ENCODE measurements around the gene B4GALT3.

B4GALT3 gene

GRCh38 chr1:161185732-161186311, 8.5 kb upstream of the B4GALT3 start:
- H3K27ac Mint-ChIP-seq, result peak overlapping the region; percentile 92
- ATAC-seq (replicated peaks), result peak; percentile 85 to 86
- no peaks in the 10 kb centered on the region for H3K9me3 Mint-ChIP-seq
- no peak for DNase-seq
- H3K27me3 Mint-ChIP-seq, result no peaks in the 10 kb centered on the region
- no peaks in the 10 kb centered on the region for H3K36me3 Mint-ChIP-seq
- peak overlapping the region; percentile 3 to 50 for H3K4me3 Mint-ChIP-seq
- peaks cover 42 to 79% of the 10 kb centered on the region in 2 donors for H3K4me1 Mint-ChIP-seq

- DNase-seq, result peak; percentile 56
- H3K27ac Mint-ChIP-seq, result peak overlapping the region; percentile 92
- peak; percentile 62 to 66 for ATAC-seq (replicated peaks)
- no peaks in the 10 kb centered on the region for H3K9me3 Mint-ChIP-seq
- H3K4me1 Mint-ChIP-seq, result peaks cover 46 to 84% of the 10 kb centered on the region in 2 donors
- peak overlapping the region; percentile 50 to 54 for H3K4me3 Mint-ChIP-seq
- no peaks in the 10 kb centered on the region for H3K36me3 Mint-ChIP-seq
- no peaks in the 10 kb centered on the region for H3K27me3 Mint-ChIP-seq
These were observed 8.0 kb upstream of the B4GALT3 start for GRCh38 chr1:161185282-161185682.

- Mint-ChIP-seq H3K27me3 (no peaks in the 10 kb centered on the region), H3K36me3 (no peaks in the 10 kb centered on the region), H3K27ac (peak overlapping the region; percentile 81), H3K4me1 (peaks cover 41 to 74% of the 10 kb centered on the region in 2 donors), H3K9me3 (no peaks in the 10 kb centered on the region), H3K4me3 (no peak overlapping the region)
- DNase-seq, result no peak
- ATAC-seq (replicated peaks), result peak; percentile 21 to 40
These were observed 4.9 kb upstream of the B4GALT3 start for GRCh38 chr1:161182214-161182613.

- Mint-ChIP-seq H3K9me3 (no peaks in the 10 kb centered on the region), H3K36me3 (peaks cover under 1 to 7% of the 10 kb centered on the region in 2 donors), H3K27ac (no peak overlapping the region), H3K4me3 (no peak overlapping the region), H3K4me1 (peaks cover 40 to 72% of the 10 kb centered on the region in 2 donors), H3K27me3 (no peaks in the 10 kb centered on the region)
- ATAC-seq (replicated peaks) (no peak), DNase-seq (no peak)
These were observed 3.3 kb upstream of the B4GALT3 start for GRCh38 chr1:161180639-161181038.

GRCh38 chr1:161179698-161180097, 2.4 kb upstream of the B4GALT3 start:
- DNase-seq (no peak), ATAC-seq (replicated peaks) (no peak)
- Mint-ChIP-seq H3K4me3 (no peak overlapping the region), H3K9me3 (no peaks in the 10 kb centered on the region), H3K36me3 (peaks cover 2 to 15% of the 10 kb centered on the region in 2 donors), H3K4me1 (peaks cover 41 to 73% of the 10 kb centered on the region in 2 donors), H3K27ac (peak overlapping the region; percentile 72), H3K27me3 (no peaks in the 10 kb centered on the region)

GRCh38 chr1:161177936-161178244, 583 bp upstream of the B4GALT3 start:
- ATAC-seq (replicated peaks) (no peak), DNase-seq (no peak)
- H3K4me3 Mint-ChIP-seq, result peak overlapping the region; percentile 98
- peaks cover 7 to 30% of the 10 kb centered on the region in 2 donors for H3K36me3 Mint-ChIP-seq
- H3K27me3 Mint-ChIP-seq, result no peaks in the 10 kb centered on the region
- peak overlapping the region; percentile 99 for H3K27ac Mint-ChIP-seq
- no peaks in the 10 kb centered on the region for H3K9me3 Mint-ChIP-seq
- peaks cover 38 to 67% of the 10 kb centered on the region in 2 donors for H3K4me1 Mint-ChIP-seq

- Mint-ChIP-seq H3K27me3 (no peaks in the 10 kb centered on the region), H3K4me1 (peaks cover 34 to 63% of the 10 kb centered on the region in 2 donors)
These were observed 717 bp downstream of the B4GALT3 start for GRCh38 chr1:161176468-161177111.

GRCh38 chr1:161175771-161176453, 1.4 kb downstream of the B4GALT3 start:
- peak overlapping the region; percentile 99 for H3K27ac Mint-ChIP-seq
- H3K4me3 Mint-ChIP-seq, result peak overlapping the region; percentile 98
- no peak for ATAC-seq (replicated peaks)
- no peak for DNase-seq
- peaks cover 22 to 47% of the 10 kb centered on the region in 2 donors for H3K36me3 Mint-ChIP-seq
- no peaks in the 10 kb centered on the region for H3K27me3 Mint-ChIP-seq
- H3K9me3 Mint-ChIP-seq, result no peaks in the 10 kb centered on the region
- H3K4me1 Mint-ChIP-seq, result peaks cover 34 to 59% of the 10 kb centered on the region in 2 donors

More at GRCh38 chr1:161176468-161177111, 717 bp downstream of the B4GALT3 start:
- H3K36me3 Mint-ChIP-seq, result peaks cover 17 to 42% of the 10 kb centered on the region in 2 donors
- H3K9me3 Mint-ChIP-seq, result no peaks in the 10 kb centered on the region
- H3K27ac Mint-ChIP-seq, result peak overlapping the region; percentile 99
- DNase-seq (no peak), ATAC-seq (replicated peaks) (no peak)
- H3K4me3 Mint-ChIP-seq, result peak overlapping the region; percentile 98

- peaks cover 23 to 53% of the 10 kb centered on the region in 2 donors for H3K36me3 Mint-ChIP-seq
- DNase-seq (no peak), ATAC-seq (replicated peaks) (no peak)
- peaks cover 30 to 52% of the 10 kb centered on the region in 2 donors for H3K4me1 Mint-ChIP-seq
- H3K4me3 Mint-ChIP-seq, result no peak overlapping the region
- H3K27ac Mint-ChIP-seq, result peak overlapping the region; percentile 82
- no peaks in the 10 kb centered on the region for H3K27me3 Mint-ChIP-seq
- no peaks in the 10 kb centered on the region for H3K9me3 Mint-ChIP-seq
These were observed 2.4 kb downstream of the B4GALT3 start for GRCh38 chr1:161174911-161175310.

GRCh38 chr1:161173711-161174110, 3.6 kb downstream of the B4GALT3 start:
- Mint-ChIP-seq H3K27ac (peak overlapping the region; percentile 28), H3K9me3 (no peaks in the 10 kb centered on the region), H3K27me3 (no peaks in the 10 kb centered on the region), H3K4me1 (peaks cover 35 to 52% of the 10 kb centered on the region in 2 donors), H3K4me3 (no peak overlapping the region), H3K36me3 (peaks cover 28 to 57% of the 10 kb centered on the region in 2 donors)
- DNase-seq (no peak), ATAC-seq (replicated peaks) (no peak)

GRCh38 chr1:161172776-161173376, 4.4 kb downstream of the B4GALT3 start:
- Mint-ChIP-seq H3K4me3 (no peak overlapping the region), H3K27me3 (no peaks in the 10 kb centered on the region), H3K36me3 (peaks cover 31 to 64% of the 10 kb centered on the region in 2 donors), H3K9me3 (no peaks in the 10 kb centered on the region), H3K27ac (no peak overlapping the region), H3K4me1 (peaks cover 38 to 54% of the 10 kb centered on the region in 2 donors)
- ATAC-seq (replicated peaks) (no peak), DNase-seq (no peak)

- peaks cover 38 to 52% of the 10 kb centered on the region in 2 donors for H3K4me1 Mint-ChIP-seq
- no peaks in the 10 kb centered on the region for H3K27me3 Mint-ChIP-seq
- H3K36me3 Mint-ChIP-seq, result peaks cover 31 to 64% of the 10 kb centered on the region in 2 donors
These were observed 5.0 kb downstream of the B4GALT3 start for GRCh38 chr1:161172349-161172748.

GRCh38 chr1:161171696-161172095, 5.6 kb downstream of the B4GALT3 start:
- Mint-ChIP-seq H3K4me1 (peaks cover 43 to 55% of the 10 kb centered on the region in 2 donors), H3K27ac (peak overlapping the region; percentile 57), H3K27me3 (no peaks in the 10 kb centered on the region), H3K36me3 (peaks cover 31 to 68% of the 10 kb centered on the region in 2 donors), H3K9me3 (no peaks in the 10 kb centered on the region), H3K4me3 (no peak overlapping the region)
- ATAC-seq (replicated peaks), result no peak
- no peak for DNase-seq

More at GRCh38 chr1:161172349-161172748, 5.0 kb downstream of the B4GALT3 start:
- ATAC-seq (replicated peaks) (no peak), DNase-seq (no peak)
- Mint-ChIP-seq H3K27ac (no peak overlapping the region), H3K9me3 (no peaks in the 10 kb centered on the region), H3K4me3 (no peak overlapping the region)

GRCh38 chr1:161171191-161171590, 6.1 kb downstream of the B4GALT3 start:
- Mint-ChIP-seq H3K4me3 (no peak overlapping the region), H3K27me3 (no peaks in the 10 kb centered on the region), H3K4me1 (peaks cover 38 to 54% of the 10 kb centered on the region in 2 donors), H3K27ac (peak overlapping the region; percentile 57), H3K36me3 (peaks cover 31 to 66% of the 10 kb centered on the region in 2 donors), H3K9me3 (no peaks in the 10 kb centered on the region)
- ATAC-seq (replicated peaks) (no peak), DNase-seq (no peak)

All from stimulated activated naive B cell treated with anti-CD40 and anti-IgM and Interleukin-4, amounts not matched to agents 10 μg/mL and 1 μg/mL and 100 μg/mL, for 72 hours (primary cell).